ENCODE data around the gene SLC44A3. TPM values are rescaled to one million over a fixed set of nuclear protein-coding genes. Genes with fewer than 3 reads are reported as not detected.
"Not testable (repeated sequence)": the region's sequence is repeated elsewhere in the genome, so short reads cannot be mapped to it uniquely, and the experiment has no call there.

SLC44A3 gene
- total RNA-seq, 1 donor from 2014 or later, result 19.3 TPM

DNA sequence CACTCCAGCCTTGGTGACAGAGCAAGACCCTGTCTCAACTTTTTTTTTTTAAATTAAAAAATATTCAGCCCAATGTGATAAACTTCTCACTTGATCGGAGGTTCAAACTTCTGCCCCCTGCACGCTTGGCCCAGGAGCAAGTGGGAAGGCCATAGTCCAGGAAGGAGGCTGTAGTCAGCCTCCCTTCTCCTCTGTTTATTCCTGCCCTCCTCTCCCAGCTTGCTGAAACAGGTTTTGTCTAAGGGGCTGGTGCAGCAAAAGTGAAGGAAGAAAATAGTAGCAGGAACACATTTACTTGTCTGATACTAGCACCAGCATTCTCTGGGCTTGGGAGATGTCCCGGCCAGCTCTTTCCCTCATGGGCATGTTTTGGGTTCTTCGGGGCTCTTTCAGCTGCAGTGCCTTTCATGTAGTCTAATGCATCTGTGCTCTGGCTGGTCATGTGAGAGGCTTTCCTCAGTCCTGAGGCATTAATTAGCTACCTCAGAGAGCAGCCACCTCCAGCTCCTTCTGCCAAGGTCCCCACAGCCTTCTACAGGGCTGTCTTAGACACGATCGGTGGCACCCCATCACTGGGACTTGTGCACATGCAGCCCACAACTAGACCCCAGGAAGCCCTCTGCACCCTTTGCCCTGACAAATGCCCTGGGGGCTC is 12.9 kb downstream of the SLC44A3 start:
- no peak for ATAC-seq
- Histone ChIP-seq H3K4me3 (no peak overlapping the region), H3K27me3 (ENCODE audit: low read depth) (no peaks in the 10 kb centered on the region), H3K27ac (no peak overlapping the region), H3K9me3 (no peaks in the 10 kb centered on the region), H3K4me1 (no peaks in the 10 kb centered on the region), H3K36me3 (no peaks in the 10 kb centered on the region)
- no peak for DNase-seq
- TF ChIP-seq, protein P1, sequence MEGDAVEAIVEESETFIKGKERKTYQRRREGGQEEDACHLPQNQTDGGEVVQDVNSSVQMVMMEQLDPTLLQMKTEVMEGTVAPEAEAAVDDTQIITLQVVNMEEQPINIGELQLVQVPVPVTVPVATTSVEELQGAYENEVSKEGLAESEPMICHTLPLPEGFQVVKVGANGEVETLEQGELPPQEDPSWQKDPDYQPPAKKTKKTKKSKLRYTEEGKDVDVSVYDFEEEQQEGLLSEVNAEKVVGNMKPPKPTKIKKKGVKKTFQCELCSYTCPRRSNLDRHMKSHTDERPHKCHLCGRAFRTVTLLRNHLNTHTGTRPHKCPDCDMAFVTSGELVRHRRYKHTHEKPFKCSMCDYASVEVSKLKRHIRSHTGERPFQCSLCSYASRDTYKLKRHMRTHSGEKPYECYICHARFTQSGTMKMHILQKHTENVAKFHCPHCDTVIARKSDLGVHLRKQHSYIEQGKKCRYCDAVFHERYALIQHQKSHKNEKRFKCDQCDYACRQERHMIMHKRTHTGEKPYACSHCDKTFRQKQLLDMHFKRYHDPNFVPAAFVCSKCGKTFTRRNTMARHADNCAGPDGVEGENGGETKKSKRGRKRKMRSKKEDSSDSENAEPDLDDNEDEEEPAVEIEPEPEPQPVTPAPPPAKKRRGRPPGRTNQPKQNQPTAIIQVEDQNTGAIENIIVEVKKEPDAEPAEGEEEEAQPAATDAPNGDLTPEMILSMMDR (IDR thresholded peaks at IDR 0.05), result no peak
- intact Hi-C loops (cut with DNase I), result no loop called here

DNA sequence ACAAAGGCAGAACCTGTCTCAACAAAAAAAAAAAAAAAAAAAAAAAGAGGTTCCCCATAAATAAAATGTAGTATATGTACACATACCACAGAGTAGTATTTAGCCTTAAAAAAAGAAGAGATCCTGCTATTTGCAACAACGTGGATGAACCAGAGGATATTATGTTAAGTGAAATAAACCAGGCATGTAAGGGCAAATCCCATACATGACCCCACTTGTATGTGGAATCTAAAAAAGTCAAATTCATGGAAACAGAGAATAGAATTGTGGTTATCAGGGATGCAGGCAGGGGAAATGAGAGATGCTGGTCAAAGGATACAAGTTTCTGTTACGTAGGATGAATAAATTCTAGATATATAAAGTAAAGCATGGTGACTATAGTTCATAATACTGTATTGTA is 16.7 kb downstream of the SLC44A3 start:
- Histone ChIP-seq H3K27ac (no peak overlapping the region), H3K9me3 (no peaks in the 10 kb centered on the region), H3K4me1 (no peaks in the 10 kb centered on the region), H3K27me3 (ENCODE audit: low read depth) (no peaks in the 10 kb centered on the region), H3K36me3 (no peaks in the 10 kb centered on the region), H3K4me3 (no peak overlapping the region)
- TF ChIP-seq, protein P1 (IDR thresholded peaks at IDR 0.05), result no peak
- DNase-seq (no peak), ATAC-seq (no peak)
- intact Hi-C loops (cut with DNase I), result no loop called here

GRCh38 chr1:94840381-94840780 is 20.2 kb downstream of the SLC44A3 start:
- H3K4me3 ChIP-seq; ATAC-seq; intact Hi-C loops (cut with DNase I); H3K36me3 ChIP-seq; H3K9me3 ChIP-seq; H3K27ac ChIP-seq; H3K4me1 ChIP-seq; DNase-seq; H3K27me3 ChIP-seq (ENCODE audit: low read depth): not testable (repeated sequence)

- Histone ChIP-seq H3K27ac (no peak overlapping the region), H3K9me3 (no peaks in the 10 kb centered on the region), H3K4me1 (no peaks in the 10 kb centered on the region), H3K4me3 (no peak overlapping the region), H3K27me3 (ENCODE audit: low read depth) (no peaks in the 10 kb centered on the region), H3K36me3 (peaks cover 5% of the 10 kb centered on the region)
- ATAC-seq, result no peak
- TF ChIP-seq, protein P1 (IDR thresholded peaks at IDR 0.05), result no peak
- intact Hi-C loops (cut with DNase I), result no loop called here
- DNase-seq, result no peak
These were observed 20.7 kb downstream of the SLC44A3 start for GRCh38 chr1:94840808-94841207.

DNA sequence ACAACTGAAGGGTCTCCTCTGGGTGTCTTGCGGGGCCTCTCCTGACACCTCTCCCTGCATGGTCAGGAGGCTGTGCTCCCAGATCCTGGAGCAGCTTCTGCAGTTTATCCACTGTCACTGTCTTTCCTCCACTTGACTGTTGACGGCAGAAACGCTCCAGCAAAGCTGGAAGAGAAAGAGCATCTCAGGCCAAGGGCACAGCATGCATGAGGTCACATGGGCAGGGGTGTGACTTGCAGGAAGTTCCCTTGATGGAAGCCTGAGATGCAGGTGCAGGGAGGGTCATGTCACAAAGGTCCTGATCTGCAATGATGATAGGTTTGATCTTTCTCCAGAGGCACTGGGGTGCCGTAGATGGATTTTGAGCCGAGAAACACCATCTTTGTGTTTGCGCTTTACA is 23.3 kb downstream of the SLC44A3 start:
- TF ChIP-seq, protein P1 (IDR thresholded peaks at IDR 0.05), result no peak
- ATAC-seq, result no peak

GRCh38 chr1:94843846-94844245 is 23.7 kb downstream of the SLC44A3 start:
- intact Hi-C loops (cut with DNase I), result no loop called here
- H3K27ac ChIP-seq, result no peak overlapping the region
- H3K4me3 ChIP-seq, result no peak overlapping the region
- no peaks in the 10 kb centered on the region for H3K4me1 ChIP-seq
- DNase-seq (no peak), ATAC-seq (no peak)
- H3K36me3 ChIP-seq, result peaks cover 10% of the 10 kb centered on the region
- H3K9me3 ChIP-seq, result no peaks in the 10 kb centered on the region
- TF ChIP-seq, protein P1 (IDR thresholded peaks at IDR 0.05), result no peak
- no peaks in the 10 kb centered on the region for H3K27me3 ChIP-seq (ENCODE audit: low read depth)

More for the DNA sequence above, 23.3 kb downstream of the SLC44A3 start:
- Histone ChIP-seq H3K4me3 (no peak overlapping the region), H3K27ac (no peak overlapping the region), H3K9me3 (no peaks in the 10 kb centered on the region), H3K27me3 (ENCODE audit: low read depth) (no peaks in the 10 kb centered on the region), H3K4me1 (no peaks in the 10 kb centered on the region), H3K36me3 (peaks cover 10% of the 10 kb centered on the region)
- DNase-seq, result no peak
- intact Hi-C loops (cut with DNase I), result no loop called here

Data from lower lobe of right lung (tissue), 2 donors.